ENCODE measurements around the gene PTEN.

DNA sequence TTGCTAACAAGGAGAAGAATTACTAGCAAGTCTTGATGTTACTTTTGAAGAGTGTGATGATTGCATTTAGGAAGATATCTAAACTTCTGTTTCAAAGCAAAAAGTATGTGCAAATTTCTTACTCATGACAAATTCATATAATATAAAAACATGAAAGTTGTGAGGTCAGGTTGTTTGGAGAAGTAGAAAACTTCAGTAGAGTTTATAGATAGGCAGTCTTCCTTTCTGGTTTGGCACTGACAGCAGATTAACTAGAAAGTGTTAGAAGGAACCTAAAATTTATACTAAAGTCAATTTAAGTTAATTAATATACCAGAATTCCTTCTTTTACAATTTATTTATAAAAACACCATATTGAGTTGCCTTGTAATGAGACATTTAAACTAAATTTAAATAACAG lies 16.9 kb downstream of the PTEN start:
- TF ChIP-seq CTCF (conservative IDR thresholded peaks at IDR 0.05 in 1 of 2, IDR thresholded peaks at IDR 0.05 in 1 of 2; ENCODE audit: extremely low read depth in 1 of 2, insufficient read depth in 1 of 2, low read depth in 1 of 2, low read length in 2 of 2) (no peak), EZH2 (IDR thresholded peaks at IDR 0.05; ENCODE audit: borderline replicate concordance, low read length) (no peak)

All from mammary epithelial cell (primary cell).